ENCODE data around the gene DDX52. TPM values are rescaled to one million over a fixed set of nuclear protein-coding genes. Genes with fewer than 3 reads are reported as not detected.
A peak's percentile ranks its signal among the peaks of the same experiment; 100 is the strongest.

The DDX52 gene
- total and polyA plus RNA-seq, 2 donors (not counting 1 experiment from before 2014, with no cell fraction given) = 20.4 to 20.6 TPM

DNA sequence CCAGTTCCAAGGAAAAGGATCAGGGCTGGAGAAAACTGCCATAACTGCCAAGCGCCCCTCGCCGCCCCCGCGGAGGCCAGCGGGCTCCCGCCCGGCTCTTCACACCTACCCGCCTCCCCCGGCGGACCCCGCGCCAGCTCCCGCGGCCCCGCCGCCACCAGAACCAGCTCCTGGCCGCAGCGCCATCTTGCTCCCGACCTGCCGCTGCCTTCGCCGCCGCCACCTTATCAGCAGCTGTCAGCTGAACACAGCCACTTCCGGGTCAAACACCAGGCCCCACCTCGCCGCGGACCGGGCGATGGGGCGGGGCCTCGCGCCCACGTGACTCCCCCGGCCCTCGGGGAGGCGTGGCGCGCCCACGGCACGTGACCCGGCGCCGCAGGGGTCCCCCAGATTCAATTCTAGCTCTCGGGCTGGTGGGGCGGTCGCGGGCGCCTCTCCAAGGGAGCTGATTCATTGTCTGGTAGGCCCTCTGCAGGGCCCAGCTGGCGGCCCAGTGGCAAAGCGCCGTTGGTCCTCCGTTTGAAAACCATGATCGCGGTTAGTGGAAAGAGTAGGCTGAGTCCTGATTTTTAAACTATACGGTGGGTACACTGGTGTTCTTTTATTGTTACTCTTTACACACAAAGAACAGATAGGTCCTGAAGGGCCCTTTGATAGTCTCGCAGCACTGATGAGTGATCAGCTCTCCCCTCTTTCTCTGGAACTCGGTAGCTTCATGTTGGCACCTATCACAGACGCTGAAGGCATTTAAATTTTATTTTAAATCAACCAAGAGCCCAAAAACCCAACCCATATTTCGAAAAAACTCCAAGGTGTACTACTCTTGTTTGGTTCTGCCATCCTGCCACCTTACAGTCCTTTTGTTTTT is 33.8 kb downstream of the DDX52 start, which contains the start of gene SYNRG:
Gene SYNRG, minus strand, starts transcription at position 249 of the 871 bp plus-strand sequence. Its CDS starts 63 bp downstream, at position 186.
- no peaks in the 10 kb centered on the region for H3K27me3 ChIP-seq (ENCODE audit: control insufficient read depth, insufficient read depth, low read length)
- H3K9me3 ChIP-seq (ENCODE audit: control insufficient read depth, insufficient read depth, low read depth, low read length) = no peaks in the 10 kb centered on the region
- H2AFZ ChIP-seq (ENCODE audit: low read length) = peak within 1 kb of the TSS; percentile 63
- no peaks in the 10 kb centered on the region for H4K20me1 ChIP-seq (ENCODE audit: control insufficient read depth, extremely low read depth, insufficient read depth, low read length)
- peaks cover 36% of the 10 kb centered on the region for H3K79me2 ChIP-seq (ENCODE audit: control insufficient read depth, insufficient read depth, low read length)
- peak within 1 kb of the TSS; percentile 88 for H3K27ac ChIP-seq (ENCODE audit: insufficient read depth, low read length)
- peak; percentile 94 to 95 for DNase-seq (ENCODE audit: low read depth in 2 of 2)
- no peaks in the 10 kb centered on the region for H3K36me3 ChIP-seq (ENCODE audit: control insufficient read depth, insufficient read depth, low read length)
- peak within 1 kb of the TSS; percentile 85 for H3K9ac ChIP-seq (ENCODE audit: insufficient read depth, low read length)
- H3K4me1 ChIP-seq (ENCODE audit: control insufficient read depth, extremely low read depth, insufficient read depth, low read length) = peaks cover 6% of the 10 kb centered on the region
- TF ChIP-seq, protein P1, sequence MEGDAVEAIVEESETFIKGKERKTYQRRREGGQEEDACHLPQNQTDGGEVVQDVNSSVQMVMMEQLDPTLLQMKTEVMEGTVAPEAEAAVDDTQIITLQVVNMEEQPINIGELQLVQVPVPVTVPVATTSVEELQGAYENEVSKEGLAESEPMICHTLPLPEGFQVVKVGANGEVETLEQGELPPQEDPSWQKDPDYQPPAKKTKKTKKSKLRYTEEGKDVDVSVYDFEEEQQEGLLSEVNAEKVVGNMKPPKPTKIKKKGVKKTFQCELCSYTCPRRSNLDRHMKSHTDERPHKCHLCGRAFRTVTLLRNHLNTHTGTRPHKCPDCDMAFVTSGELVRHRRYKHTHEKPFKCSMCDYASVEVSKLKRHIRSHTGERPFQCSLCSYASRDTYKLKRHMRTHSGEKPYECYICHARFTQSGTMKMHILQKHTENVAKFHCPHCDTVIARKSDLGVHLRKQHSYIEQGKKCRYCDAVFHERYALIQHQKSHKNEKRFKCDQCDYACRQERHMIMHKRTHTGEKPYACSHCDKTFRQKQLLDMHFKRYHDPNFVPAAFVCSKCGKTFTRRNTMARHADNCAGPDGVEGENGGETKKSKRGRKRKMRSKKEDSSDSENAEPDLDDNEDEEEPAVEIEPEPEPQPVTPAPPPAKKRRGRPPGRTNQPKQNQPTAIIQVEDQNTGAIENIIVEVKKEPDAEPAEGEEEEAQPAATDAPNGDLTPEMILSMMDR (conservative IDR thresholded peaks at IDR 0.05 in 1 of 2, IDR thresholded peaks at IDR 0.05 in 1 of 2; ENCODE audit: low read depth in 1 of 2, low read length in 2 of 2) = peak in 1 of 2 donors; percentile 32
- TF ChIP-seq EZH2 (IDR thresholded peaks at IDR 0.05; ENCODE audit: low read length, missing control alignments) = no peak
- peak within 1 kb of the TSS; percentile 93 for H3K4me2 ChIP-seq (ENCODE audit: extremely low read depth, insufficient read depth, low read length)
- peak within 1 kb of the TSS; percentile 79 to 95 (median 83) for H3K4me3 ChIP-seq (replicated peaks in 1 of 4; ENCODE audit: control extremely low read depth in 1 of 4, insufficient read depth in 1 of 4, low read depth in 3 of 4, low read length in 4 of 4)

DNA sequence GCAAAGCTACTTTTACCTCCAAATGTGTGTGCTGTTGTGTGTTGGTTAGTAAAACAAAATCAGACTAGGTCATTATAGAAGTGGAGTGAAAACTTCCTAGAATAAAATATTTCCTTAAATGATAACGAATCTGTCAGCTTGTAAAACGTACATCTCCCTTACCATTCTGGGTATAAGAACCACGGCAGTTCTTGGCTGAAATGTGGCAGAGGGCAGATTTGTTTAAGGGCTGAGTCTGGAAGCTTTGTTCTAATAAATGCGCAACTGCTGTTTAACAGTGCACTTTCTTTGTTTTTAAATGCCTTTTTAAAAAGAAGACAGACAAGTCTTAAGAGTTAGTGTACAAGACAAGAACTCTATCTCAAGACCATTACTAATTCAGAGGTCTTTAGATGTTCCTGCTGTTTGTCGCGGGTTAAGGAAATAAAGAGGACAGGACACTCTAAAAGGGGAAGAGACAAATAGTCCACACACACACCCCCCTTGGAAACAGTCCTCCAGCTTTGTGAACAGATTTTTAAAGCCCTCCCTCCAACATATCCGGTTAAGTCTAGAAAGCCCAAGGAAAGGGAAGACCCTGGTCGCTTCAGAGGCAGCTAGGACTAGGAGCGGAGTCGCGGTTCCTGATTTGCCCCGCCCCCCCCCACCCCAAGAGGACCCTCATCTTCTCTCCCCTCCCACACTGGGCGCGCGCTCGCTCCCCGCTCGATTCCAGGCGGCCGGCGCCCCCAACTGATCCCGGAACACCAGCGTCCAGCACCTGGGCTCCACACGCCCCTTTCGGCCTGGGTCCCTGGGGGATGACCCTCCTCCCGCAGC is 34.7 kb downstream of the DDX52 start:
- peak overlapping the region; percentile 45 for H2AFZ ChIP-seq (ENCODE audit: low read length)
- peak overlapping the region; percentile 79 to 95 (median 83) for H3K4me3 ChIP-seq (replicated peaks in 1 of 4; ENCODE audit: control extremely low read depth in 1 of 4, insufficient read depth in 1 of 4, low read depth in 3 of 4, low read length in 4 of 4)
- TF ChIP-seq, protein P1 (conservative IDR thresholded peaks at IDR 0.05 in 1 of 2, IDR thresholded peaks at IDR 0.05 in 1 of 2; ENCODE audit: low read depth in 1 of 2, low read length in 2 of 2) = no peak
- no peak for TF ChIP-seq EZH2 (IDR thresholded peaks at IDR 0.05; ENCODE audit: low read length, missing control alignments)
- H3K4me2 ChIP-seq (ENCODE audit: extremely low read depth, insufficient read depth, low read length) = peak overlapping the region; percentile 93
- peaks cover 44% of the 10 kb centered on the region for H3K79me2 ChIP-seq (ENCODE audit: control insufficient read depth, insufficient read depth, low read length)
- H3K27me3 ChIP-seq (ENCODE audit: control insufficient read depth, insufficient read depth, low read length) = no peaks in the 10 kb centered on the region
- H3K9me3 ChIP-seq (ENCODE audit: control insufficient read depth, insufficient read depth, low read depth, low read length) = no peaks in the 10 kb centered on the region
- peak overlapping the region; percentile 88 for H3K27ac ChIP-seq (ENCODE audit: insufficient read depth, low read length)
- peak overlapping the region; percentile 85 for H3K9ac ChIP-seq (ENCODE audit: insufficient read depth, low read length)
- H4K20me1 ChIP-seq (ENCODE audit: control insufficient read depth, extremely low read depth, insufficient read depth, low read length) = no peaks in the 10 kb centered on the region
- H3K36me3 ChIP-seq (ENCODE audit: control insufficient read depth, insufficient read depth, low read length) = no peaks in the 10 kb centered on the region
- peak; percentile 43 to 54 for DNase-seq (ENCODE audit: low read depth in 2 of 2)
- H3K4me1 ChIP-seq (ENCODE audit: control insufficient read depth, extremely low read depth, insufficient read depth, low read length) = peaks cover 3% of the 10 kb centered on the region

Measured in fibroblast of lung (primary cell).